HG03135 (cell line): ENCODE data around the gene OTOF.
"Not testable (repeated sequence)": the region's sequence is repeated elsewhere in the genome, so short reads cannot be mapped to it uniquely, and the experiment has no call there.

Source experiments
- ATAC-seq: cut with Tn5 transposase; IDR thresholded peaks from one replicate; pipeline ENCODE4 v1.9.1; 2021; ENCODE audit warnings: mild to moderate bottlenecking, moderate library complexity; ENCODE audit not compliant: unreplicated experiment

OTOF gene

GRCh38 chr2:26481706-26482105 lies 3.8 kb upstream of the OTOF start:
- ATAC-seq: no peak

GRCh38 chr2:26480566-26481423 lies 2.9 kb upstream of the OTOF start:
- no peak for ATAC-seq

- no peak for ATAC-seq
Observed at GRCh38 chr2:26479789-26480565, 2.1 kb upstream of the OTOF start.

GRCh38 chr2:26479131-26479788 lies 1.3 kb upstream of the OTOF start:
- ATAC-seq: no peak

- no peak for ATAC-seq
Observed at GRCh38 chr2:26478366-26478765, 442 bp upstream of the OTOF start.

GRCh38 chr2:26477126-26477910 lies 606 bp downstream of the OTOF start:
- no peak for ATAC-seq

- no peak for ATAC-seq
Observed at GRCh38 chr2:26475832-26476501, 2.0 kb downstream of the OTOF start.

- no peak for ATAC-seq
Observed at GRCh38 chr2:26475037-26475436, 2.9 kb downstream of the OTOF start.

- no peak for ATAC-seq
Observed at GRCh38 chr2:26474261-26474785, 3.6 kb downstream of the OTOF start.

GRCh38 chr2:26473796-26474195 lies 4.1 kb downstream of the OTOF start:
- no peak for ATAC-seq

GRCh38 chr2:26472821-26473655 lies 4.9 kb downstream of the OTOF start:
- ATAC-seq: no peak

GRCh38 chr2:26471766-26472706 lies 5.9 kb downstream of the OTOF start:
- no peak for ATAC-seq

- no peak for ATAC-seq
Observed at GRCh38 chr2:26471289-26471688, 6.6 kb downstream of the OTOF start.

GRCh38 chr2:26470601-26471260 lies 7.2 kb downstream of the OTOF start:
- ATAC-seq: no peak

GRCh38 chr2:26469955-26470354 lies 8.0 kb downstream of the OTOF start:
- ATAC-seq: no peak

- ATAC-seq: no peak
Observed at GRCh38 chr2:26469092-26469710, 8.7 kb downstream of the OTOF start.

- not testable (repeated sequence) for ATAC-seq
Observed at GRCh38 chr2:26468544-26468943, 9.4 kb downstream of the OTOF start.
